HUES6 (cell line): Measurements from ENCODE around the gene TLR9.
"Not testable (repeated sequence)": the region's sequence is repeated elsewhere in the genome, so short reads cannot be mapped to it uniquely, and the experiment has no call there.

Experiments used
- H3K27ac ChIP-seq: 2 replicates; pipeline ENCODE4 v1.7.0; 2013; ENCODE audit warnings: low read depth, mild to moderate bottlenecking, low read length, inconsistent platforms
- H3K27me3 ChIP-seq: 2 replicates; pipeline ENCODE4 v1.6.1; 2013; ENCODE audit warnings: low read length; ENCODE audit not compliant: control insufficient read depth, insufficient read depth
- H3K36me3 ChIP-seq: 2 replicates; pipeline ENCODE4 v1.6.1; 2013; ENCODE audit warnings: low read length; ENCODE audit not compliant: control insufficient read depth, insufficient read depth
- H3K4me1 ChIP-seq: 2 replicates; pipeline ENCODE4 v1.6.1; 2013; ENCODE audit warnings: low read length; ENCODE audit not compliant: control insufficient read depth, insufficient read depth
- H3K4me3 ChIP-seq: 2 replicates; pipeline ENCODE4 v1.5.1; 2013; ENCODE audit warnings: low read depth, low read length
- H3K9ac ChIP-seq: one replicate; pipeline ENCODE4 v1.6.1; 2013; ENCODE audit warnings: mild to moderate bottlenecking, low read length
- H3K9me3 ChIP-seq: 2 replicates; pipeline ENCODE4 v1.6.1; 2013; ENCODE audit warnings: low read depth, low read length; ENCODE audit not compliant: control insufficient read depth, insufficient read depth

Gene TLR9

DNA sequence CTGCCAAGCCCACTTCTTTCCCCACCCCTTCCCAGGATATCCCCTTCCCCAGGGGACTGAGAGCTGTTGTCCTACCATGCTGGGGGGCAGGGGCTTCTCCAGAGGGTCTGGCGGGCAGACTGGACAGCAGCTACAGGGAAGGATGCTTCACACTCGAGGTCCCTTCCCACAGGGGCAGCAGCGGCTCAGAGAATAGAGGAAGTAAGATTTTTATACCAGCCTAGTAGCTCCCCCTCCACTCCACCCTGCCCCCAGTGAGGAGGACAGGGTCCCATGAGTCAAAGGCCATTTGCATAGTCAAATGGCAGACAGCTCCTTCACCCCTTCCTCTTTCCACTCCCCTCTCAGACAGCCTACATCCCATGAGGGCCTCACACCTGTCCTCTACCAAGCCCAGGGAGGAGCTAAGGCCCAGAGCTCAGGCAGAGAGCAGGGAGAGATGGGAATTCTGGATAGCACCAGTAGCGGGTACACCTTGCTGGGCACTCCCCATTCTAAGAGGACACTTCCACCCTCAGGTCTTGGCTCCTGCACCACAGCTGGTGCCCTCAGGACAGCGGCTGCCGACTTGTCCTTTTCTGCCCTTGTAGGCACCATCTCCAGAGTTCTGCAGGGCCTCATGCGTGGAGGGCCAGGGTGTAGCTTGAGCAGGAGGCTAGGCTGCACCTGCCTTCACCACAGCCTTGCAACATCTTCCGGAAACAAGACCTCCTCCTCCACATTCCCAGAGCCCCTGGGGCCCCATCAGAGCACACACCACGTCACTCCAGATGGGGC, at the start of gene TLR9:
TLR9 (minus strand) TSS at position 194 of the 777 bp plus-strand sequence; CDS start at position 78, 116 bp downstream.
- H3K4me1 ChIP-seq = peaks cover 10% of the 10 kb centered on the region; the same call in 1 of the 2 replicates
- H3K9me3 ChIP-seq = no peaks in the 10 kb centered on the region
- no peak within 1 kb of the TSS for H3K4me3 ChIP-seq
- no peak within 1 kb of the TSS for H3K9ac ChIP-seq
- no peaks in the 10 kb centered on the region for H3K27me3 ChIP-seq
- H3K36me3 ChIP-seq = peaks cover 22% of the 10 kb centered on the region
- no peak within 1 kb of the TSS for H3K27ac ChIP-seq

- not testable (repeated sequence) for H3K9ac ChIP-seq, H3K27ac ChIP-seq
- peaks cover 39% of the 10 kb centered on the region for H3K36me3 ChIP-seq
Observed at GRCh38 chr3:52274781-52275180, 49.3 kb upstream of the TLR9 start.

GRCh38 chr3:52272831-52273230, 47.4 kb upstream of the TLR9 start:
- H3K4me1 ChIP-seq = peaks cover 6% of the 10 kb centered on the region; the same call in 1 of the 2 replicates
- H3K27me3 ChIP-seq = no peaks in the 10 kb centered on the region
- no peak overlapping the region for H3K4me3 ChIP-seq
- H3K27ac ChIP-seq = no peak overlapping the region
- H3K9ac ChIP-seq = no peak overlapping the region
- H3K9me3 ChIP-seq = no peaks in the 10 kb centered on the region
- H3K36me3 ChIP-seq = peaks cover 58% of the 10 kb centered on the region

More at GRCh38 chr3:52274781-52275180, 49.3 kb upstream of the TLR9 start:
- H3K4me3 ChIP-seq, H3K27me3 ChIP-seq, H3K9me3 ChIP-seq: not testable (repeated sequence)
- H3K4me1 ChIP-seq = peaks cover 13% of the 10 kb centered on the region; the same call in 1 of the 2 replicates

GRCh38 chr3:52272172-52272571, 46.7 kb upstream of the TLR9 start:
- H3K9ac ChIP-seq, H3K27me3 ChIP-seq, H3K4me1 ChIP-seq, H3K9me3 ChIP-seq, H3K27ac ChIP-seq, H3K4me3 ChIP-seq: not testable (repeated sequence)
- H3K36me3 ChIP-seq = peaks cover 64% of the 10 kb centered on the region

- Histone ChIP-seq H3K4me3 (no peak overlapping the region), H3K27ac (no peak overlapping the region), H3K9ac (no peak overlapping the region), H3K4me1 (no peaks in the 10 kb centered on the region), H3K9me3 (no peaks in the 10 kb centered on the region), H3K36me3 (peaks cover 81% of the 10 kb centered on the region), H3K27me3 (no peaks in the 10 kb centered on the region)
Observed at GRCh38 chr3:52270252-52270754, 44.9 kb upstream of the TLR9 start.

- H3K27ac ChIP-seq = no peak overlapping the region
Observed at GRCh38 chr3:52269776-52270175, 44.3 kb upstream of the TLR9 start.

DNA sequence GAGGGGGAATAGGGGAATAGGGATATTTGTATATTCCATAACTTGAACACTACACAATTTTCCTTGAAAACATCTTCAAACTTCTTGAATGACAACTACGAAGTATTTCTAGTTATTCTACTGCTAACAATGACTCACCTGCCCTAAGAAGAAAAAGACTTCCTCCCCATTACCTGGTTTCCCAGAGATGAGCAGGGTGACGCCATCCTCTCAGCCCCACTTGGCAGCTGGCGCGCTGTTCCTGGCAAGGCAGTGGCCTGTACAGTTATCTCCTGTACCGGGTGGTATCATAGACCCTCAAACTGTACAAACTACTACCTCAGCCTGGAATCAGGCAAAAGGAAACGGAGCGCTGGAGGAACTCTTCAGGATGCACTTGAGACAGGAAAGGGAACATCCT, 42.6 kb upstream of the TLR9 start:
- no peaks in the 10 kb centered on the region for H3K27me3 ChIP-seq
- H3K9me3 ChIP-seq = no peaks in the 10 kb centered on the region
- no peak overlapping the region for H3K27ac ChIP-seq
- H3K4me3 ChIP-seq = no peak overlapping the region
- H3K9ac ChIP-seq = no peak overlapping the region
- H3K4me1 ChIP-seq = no peaks in the 10 kb centered on the region
- peaks cover 88% of the 10 kb centered on the region for H3K36me3 ChIP-seq

More at GRCh38 chr3:52269776-52270175, 44.3 kb upstream of the TLR9 start:
- Histone ChIP-seq H3K36me3 (peaks cover 86% of the 10 kb centered on the region), H3K9me3 (no peaks in the 10 kb centered on the region), H3K9ac (no peak overlapping the region), H3K4me3 (no peak overlapping the region), H3K27me3 (no peaks in the 10 kb centered on the region), H3K4me1 (no peaks in the 10 kb centered on the region)

DNA sequence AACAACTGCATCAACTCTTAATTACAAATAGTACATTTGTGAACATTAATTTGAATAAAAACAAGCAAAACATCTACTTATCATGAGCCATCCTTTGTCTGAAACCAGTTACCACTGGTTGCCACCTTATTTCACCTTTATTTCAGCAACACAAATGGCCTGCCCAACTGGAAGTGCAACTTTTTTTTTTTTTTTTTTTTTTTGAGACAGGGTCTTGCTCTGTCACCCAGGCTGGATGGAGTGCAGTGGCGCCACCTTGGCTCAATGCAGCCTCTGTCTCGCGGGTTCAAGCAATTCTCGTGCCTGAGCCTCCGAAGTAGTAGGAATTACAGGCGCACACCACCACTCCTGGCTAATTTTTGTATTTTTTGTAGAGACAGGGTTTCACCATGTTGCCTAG, 39.9 kb upstream of the TLR9 start:
- H3K4me1 ChIP-seq = no peaks in the 10 kb centered on the region
- no peak overlapping the region for H3K4me3 ChIP-seq
- H3K9ac ChIP-seq = no peak overlapping the region
- H3K9me3 ChIP-seq = no peaks in the 10 kb centered on the region
- no peak overlapping the region for H3K27ac ChIP-seq
- peaks cover 97% of the 10 kb centered on the region for H3K36me3 ChIP-seq
- no peaks in the 10 kb centered on the region for H3K27me3 ChIP-seq

GRCh38 chr3:52262447-52262846, 37.0 kb upstream of the TLR9 start:
- H3K4me3 ChIP-seq = no peak overlapping the region
- H3K36me3 ChIP-seq = peaks cover 96% of the 10 kb centered on the region
- no peaks in the 10 kb centered on the region for H3K9me3 ChIP-seq
- no peak overlapping the region for H3K9ac ChIP-seq
- no peaks in the 10 kb centered on the region for H3K27me3 ChIP-seq
- no peak overlapping the region for H3K27ac ChIP-seq
- no peaks in the 10 kb centered on the region for H3K4me1 ChIP-seq

DNA sequence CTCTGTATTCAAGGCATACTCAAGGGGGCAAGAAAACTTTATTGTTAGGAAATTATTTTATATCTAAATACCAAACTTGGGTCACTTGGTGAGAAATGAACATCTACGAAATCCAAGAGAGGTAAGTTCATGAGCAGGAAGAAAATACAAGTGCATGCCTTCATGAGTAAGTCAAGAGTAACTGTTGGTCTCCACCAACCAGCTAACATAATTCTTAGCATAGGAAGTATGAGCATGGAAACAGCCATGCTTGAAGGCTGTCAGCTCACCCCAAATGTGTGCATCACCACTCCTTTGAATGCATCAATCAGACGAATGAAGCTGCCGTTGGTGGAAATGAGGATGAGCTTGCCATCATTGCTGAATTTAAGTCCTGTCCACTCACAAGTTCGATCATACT, 34.0 kb upstream of the TLR9 start:
- Histone ChIP-seq H3K36me3 (peaks cover 97% of the 10 kb centered on the region), H3K27ac (no peak overlapping the region), H3K27me3 (no peaks in the 10 kb centered on the region), H3K4me3 (no peak overlapping the region), H3K4me1 (no peaks in the 10 kb centered on the region), H3K9me3 (no peaks in the 10 kb centered on the region), H3K9ac (no peak overlapping the region)

GRCh38 chr3:52259035-52259434, 33.6 kb upstream of the TLR9 start:
- Histone ChIP-seq H3K4me1 (no peaks in the 10 kb centered on the region), H3K36me3 (peaks cover 97% of the 10 kb centered on the region), H3K9ac (no peak overlapping the region), H3K4me3 (no peak overlapping the region), H3K27me3 (no peaks in the 10 kb centered on the region), H3K9me3 (no peaks in the 10 kb centered on the region), H3K27ac (no peak overlapping the region)
